Endothelial cell of umbilical vein (primary cell): Measurements from ENCODE around the gene SEMA6A. TPM values are rescaled to one million over a fixed set of nuclear protein-coding genes. Genes with fewer than 3 reads are reported as not detected.

ENCODE experiments used
- BruUV-seq: library from RNA; stranded (reverse); fragments of 400-500 nt; replicated peaks from 2 replicates; lab custom pipeline; 2021; lab: Mats Ljungman, UMichigan
- CTCF ChIA-PET: fragments of 300-600, 350-600 bp; sonication (Branson Sonifier 250); formaldehyde crosslinking; loops from one replicate; lab custom pipeline; 2021; ENCODE audit warnings: antibody characterized with exemption, inconsistent platforms; lab: Charles Lee
- POLR2A ChIA-PET: fragments of 300-600, 350-600 bp; sonication (Branson Sonifier 250); formaldehyde crosslinking; loops from one replicate; lab custom pipeline; 2021; ENCODE audit warnings: antibody characterized with exemption, inconsistent platforms; lab: Charles Lee
- DNase-seq: peaks from one replicate; pipeline ENCODE4 v3.0.0-alpha.2; 2011; ENCODE audit warnings: low read depth, low spot score
- FAIRE-seq: peaks from 2 replicates; lab custom pipeline; 2011; peaks lifted over from hg19 to GRCh38; lab: Jason Lieb, UNC
- H2AFZ ChIP-seq: 2 replicates; pipeline ENCODE4 v1.6.0; 2012; ENCODE audit warnings: low read depth, low read length, control low read depth, inconsistent platforms
- H3K27ac ChIP-seq: 2 replicates; pipeline ENCODE4 v1.5.1; 2011; ENCODE audit warnings: low read depth, mild to moderate bottlenecking, control low read depth, low read length, moderate library complexity; ENCODE audit not compliant: insufficient read depth
- H3K27me3 ChIP-seq, 2 experiments: 2 replicates each; pipeline versions ENCODE4 v1.6.0 to v1.6.1; 2011; ENCODE audit warnings: low read length in 2 of 2, mixed read lengths in 1 of 2; ENCODE audit not compliant: control insufficient read depth in 2 of 2, insufficient read depth in 2 of 2
- H3K36me3 ChIP-seq, 2 experiments: 2 replicates in 1 of 2; 3 replicates in 1 of 2; pipeline ENCODE4 v1.5.1; 2011; ENCODE audit warnings: low read length in 2 of 2, mild to moderate bottlenecking in 1 of 2, moderate library complexity in 1 of 2; ENCODE audit not compliant: control insufficient read depth in 2 of 2, insufficient read depth in 2 of 2; ENCODE audit errors: extremely low read depth in 1 of 2
- H3K4me1 ChIP-seq: 3 replicates; pipeline ENCODE4 v1.5.1; 2011; ENCODE audit warnings: mild to moderate bottlenecking, low read length; ENCODE audit not compliant: control insufficient read depth, insufficient read depth; ENCODE audit errors: extremely low read depth
- H3K4me2 ChIP-seq: 2 replicates; pipeline ENCODE4 v1.6.1; 2011; ENCODE audit warnings: low read length, control low read depth, mixed read lengths; ENCODE audit not compliant: insufficient read depth
- H3K4me3 ChIP-seq, 3 experiments: fragments of 200-600 bp in 1 of 3; sonication (generic), shearing (Covaris generic) in 1 of 3; replicated peaks in 1 of 3; 2 replicates each; pipeline ENCODE4 v1.5.1; 2011 to 2016; ENCODE audit warnings: control low read depth in 3 of 3, low read length in 3 of 3, mild to moderate bottlenecking in 2 of 3, inconsistent platforms in 1 of 3, low read depth in 1 of 3, moderate library complexity in 1 of 3; ENCODE audit not compliant: insufficient read depth in 1 of 3
- H3K79me2 ChIP-seq: 2 replicates; pipeline ENCODE4 v1.6.0; 2012; ENCODE audit warnings: low read length, inconsistent platforms; ENCODE audit not compliant: control insufficient read depth, insufficient read depth
- H3K9ac ChIP-seq: replicated peaks from 2 replicates; pipeline ENCODE3; 2011; ENCODE audit warnings: low read length, control low read depth; ENCODE audit not compliant: insufficient read depth; ENCODE audit errors: extremely low read depth
- H3K9me1 ChIP-seq: replicated peaks from 3 replicates; pipeline ENCODE4 v1.6.0; 2011; ENCODE audit warnings: mild to moderate bottlenecking, low read length; ENCODE audit not compliant: control insufficient read depth, insufficient read depth; ENCODE audit errors: extremely low read depth
- H3K9me3 ChIP-seq: replicated peaks from 2 replicates; pipeline ENCODE4 v1.5.1; 2012; ENCODE audit warnings: low read length, inconsistent platforms; ENCODE audit not compliant: control insufficient read depth, insufficient read depth
- H4K20me1 ChIP-seq: replicated peaks from 2 replicates; pipeline ENCODE3; 2011; ENCODE audit warnings: mild to moderate bottlenecking, low read length; ENCODE audit not compliant: control insufficient read depth, insufficient read depth; ENCODE audit errors: extremely low read depth
- CTCF ChIP-seq, 2 donors: IDR thresholded peaks; 1 replicate in 1 of 2; 2 replicates in 1 of 2; pipeline ENCODE4 v1.5.1; 2011; ENCODE audit warnings: low read length in 2 of 2, mild to moderate bottlenecking in 2 of 2, moderate library complexity in 2 of 2, control low read depth in 1 of 2, inconsistent platforms in 1 of 2, low read depth in 1 of 2; ENCODE audit not compliant: insufficient read depth in 1 of 2; ENCODE audit errors: extremely low read depth in 1 of 2
- EZH2 ChIP-seq: IDR thresholded peaks from 2 replicates; pipeline ENCODE4 v1.6.1; 2012; ENCODE audit warnings: borderline replicate concordance, low read depth, mild to moderate bottlenecking, moderate library complexity, low read length, inconsistent platforms; ENCODE audit not compliant: severe bottlenecking
- FOS ChIP-seq: IDR thresholded peaks from 2 replicates; pipeline ENCODE4 v1.6.1; 2011; ENCODE audit warnings: mild to moderate bottlenecking, low read length, moderate library complexity, borderline replicate concordance; ENCODE audit not compliant: insufficient read depth
- GATA2 ChIP-seq: IDR thresholded peaks from 2 replicates; pipeline ENCODE4 v1.7.0; 2011; ENCODE audit warnings: low read depth, mild to moderate bottlenecking, moderate library complexity, mixed read lengths, low read length; ENCODE audit not compliant: insufficient read length, insufficient read depth
- JUN ChIP-seq: IDR thresholded peaks from 2 replicates; pipeline ENCODE4 v1.6.1; 2011; ENCODE audit warnings: borderline replicate concordance, low read depth; ENCODE audit not compliant: insufficient read length, insufficient read depth
- MYC ChIP-seq: IDR thresholded peaks from one replicate; pipeline ENCODE4 v1.6.1; 2011; ENCODE audit warnings: mild to moderate bottlenecking, low read depth, low read length
- POLR2A ChIP-seq: IDR thresholded peaks from 2 replicates; pipeline ENCODE4 v1.6.1; 2012; ENCODE audit warnings: low read depth, mild to moderate bottlenecking, control low read depth, low read length
- POLR2AphosphoS5 ChIP-seq: IDR thresholded peaks from 2 replicates; pipeline ENCODE4 v1.6.1; 2012; ENCODE audit warnings: low read depth, mild to moderate bottlenecking, control low read depth, low read length, moderate library complexity; ENCODE audit not compliant: insufficient read depth
- dilution Hi-C: fragments of 300-500 bp; cut with MboI; formaldehyde crosslinking; loops from one replicate; pipeline ENCODE4 v1.15.0; 2019; ENCODE audit warnings: low sequenced_read_pairs; ENCODE audit not compliant: extremely low pct_ligation_motif_present
- intact Hi-C: fragments of 100-400 bp; cut with micrococcal nuclease; formaldehyde crosslinking; loops from one replicate; pipeline ENCODE4 v1.10.0; 2022
- polyA plus RNA-seq, 4 experiments: library from polyadenylated mRNA; depleted of rRNA in 3 of 4; stranded (reverse) in 3 of 4; unstranded in 1 of 4; fragments of >200 nt; gene quantifications; 2 replicates each; pipeline versions ENCODE4 v1.2.1 to v1.2.3, GENCODE V29; 2011 to 2012; ENCODE audit warnings: missing spikeins in 1 of 4
- total RNA-seq: library from RNA; stranded (reverse); gene quantifications from 2 replicates; pipeline ENCODE4 v1.2.3, GENCODE V29; 2021
- TF ChIP-seq, protein P1 (sequence below): IDR thresholded peaks from 2 replicates; pipeline ENCODE4 v1.6.1; 2011; ENCODE audit not compliant: insufficient read depth, insufficient read length

SEMA6A gene
- total and polyA plus RNA-seq, 2 donors (not counting 3 experiments of a cell fraction or from before 2014, with no cell fraction given), result 0.43 to 1.5 TPM

GRCh38 chr5:116581910-116582309 lies 7.3 kb upstream of the SEMA6A start:
- dilution Hi-C loops (no loop called here), intact Hi-C loops (no loop called here)
- no peaks in the 10 kb centered on the region for H3K9me3 ChIP-seq
- no peak overlapping the region for H3K4me3 ChIP-seq
- peaks cover 11 to 20% of the 10 kb centered on the region in 2 experiments for H3K27me3 ChIP-seq
- no TSS peak for BruUV-seq
- H3K9ac ChIP-seq, result no peak overlapping the region
- H3K27ac ChIP-seq, result no peak overlapping the region
- no peaks in the 10 kb centered on the region for H3K36me3 ChIP-seq
- ChIA-PET POLR2A (no interaction called here), CTCF (no interaction called here)
- H3K9me1 ChIP-seq, result no peaks in the 10 kb centered on the region
- peaks cover 10% of the 10 kb centered on the region for H3K4me1 ChIP-seq
- DNase-seq, result no peak
- no peak overlapping the region for H2AFZ ChIP-seq
- FAIRE-seq, result no peak
- no peaks in the 10 kb centered on the region for H3K79me2 ChIP-seq
- no peaks in the 10 kb centered on the region for H4K20me1 ChIP-seq
- TF ChIP-seq JUN (no peak), POLR2A (no peak), MYC (no peak), FOS (no peak), POLR2AphosphoS5 (no peak), EZH2 (no peak), CTCF (IDR thresholded peaks at IDR 0.05; ENCODE audit: extremely low read depth in 1 of 2, insufficient read depth in 1 of 2, low read depth in 1 of 2, low read length in 2 of 2) (no peak), GATA2 (no peak)
- TF ChIP-seq, protein P1, sequence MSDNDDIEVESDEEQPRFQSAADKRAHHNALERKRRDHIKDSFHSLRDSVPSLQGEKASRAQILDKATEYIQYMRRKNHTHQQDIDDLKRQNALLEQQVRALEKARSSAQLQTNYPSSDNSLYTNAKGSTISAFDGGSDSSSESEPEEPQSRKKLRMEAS, result no peak
- H3K4me2 ChIP-seq, result no peak overlapping the region
